Neural progenitor cell (in vitro differentiated cells): ENCODE measurements around the gene COPS7B. TPM values are rescaled to one million over a fixed set of nuclear protein-coding genes. Genes with fewer than 3 reads are reported as not detected.

Experiments
- DNase-seq: peaks from one replicate; pipeline ENCODE4 v3.0.0-alpha.2; 2016; ENCODE audit warnings: low spot score
- H2AFZ ChIP-seq: fragments of 200-600 bp; sonication (generic); replicated peaks from 2 replicates; pipeline ENCODE4 v1.6.1; 2016; ENCODE audit warnings: antibody characterized with exemption
- H3F3A ChIP-seq: fragments of 200-600 bp; sonication (generic); 2 replicates; pipeline ENCODE4 v1.6.1; 2016; ENCODE audit warnings: antibody characterized with exemption, low read depth
- H3K27ac ChIP-seq: fragments of 200-600 bp; sonication (generic); 2 replicates; pipeline ENCODE4 v1.5.1; 2016; ENCODE audit warnings: mild to moderate bottlenecking
- H3K27me3 ChIP-seq: fragments of 200-600 bp; sonication (generic); 2 replicates; pipeline ENCODE4 v1.6.1; 2016; ENCODE audit warnings: mild to moderate bottlenecking, moderate library complexity
- H3K36me3 ChIP-seq: fragments of 200-600 bp; sonication (generic); 2 replicates; pipeline ENCODE4 v1.5.1; 2016
- H3K4me1 ChIP-seq: fragments of 200-600 bp; sonication (generic); 2 replicates; pipeline ENCODE4 v1.6.1; 2016; ENCODE audit warnings: mixed run types
- H3K4me2 ChIP-seq: fragments of 200-600 bp; sonication (generic); 2 replicates; pipeline ENCODE4 v1.6.1; 2016
- H3K4me3 ChIP-seq: fragments of 200-600 bp; sonication (generic); 2 replicates; pipeline ENCODE4 v1.5.1; 2016
- H3K79me2 ChIP-seq: fragments of 200-600 bp; sonication (generic); 2 replicates; pipeline ENCODE4 v1.6.1; 2016; ENCODE audit warnings: low read depth
- H3K9ac ChIP-seq: fragments of 200-600 bp; sonication (generic); 2 replicates; pipeline ENCODE4 v1.6.1; 2016
- H3K9me3 ChIP-seq: fragments of 200-600 bp; sonication (generic); 2 replicates; pipeline ENCODE4 v1.5.1; 2016; ENCODE audit warnings: low read depth
- H4K20me1 ChIP-seq: fragments of 200-600 bp; sonication (generic); 2 replicates; pipeline ENCODE4 v1.6.1; 2016; ENCODE audit warnings: low read depth
- H3K27ac Mint-ChIP-seq: 3 replicates; pipeline ENCODE4 v1.8.0; 2021; ENCODE audit warnings: mixed read lengths
- H3K27me3 Mint-ChIP-seq: 2 replicates; pipeline ENCODE4 v1.8.0; 2022; ENCODE audit warnings: low read depth, mild to moderate bottlenecking, inconsistent platforms, moderate library complexity, mixed read lengths; ENCODE audit not compliant: insufficient read depth
- H3K36me3 Mint-ChIP-seq: 3 replicates; pipeline ENCODE4 v1.8.0; 2021; ENCODE audit warnings: mixed read lengths
- H3K4me1 Mint-ChIP-seq: 3 replicates; pipeline ENCODE4 v1.8.0; 2021; ENCODE audit warnings: mixed read lengths
- H3K4me3 Mint-ChIP-seq: 3 replicates; pipeline ENCODE4 v1.8.0; 2021; ENCODE audit warnings: mild to moderate bottlenecking, moderate library complexity, mixed read lengths
- H3K9me3 Mint-ChIP-seq: 3 replicates; pipeline ENCODE4 v1.8.0; 2020; ENCODE audit warnings: mixed read lengths
- CTCF ChIP-seq: fragments of 200-600 bp; sonication (generic); IDR thresholded peaks from 2 replicates; pipeline ENCODE4 v1.5.1; 2017; ENCODE audit warnings: antibody characterized with exemption, mild to moderate bottlenecking
- EZH2 ChIP-seq: fragments of 200-600 bp; sonication (generic); IDR thresholded peaks from 2 replicates; pipeline ENCODE4 v1.6.1; 2017; ENCODE audit warnings: antibody characterized with exemption, mild to moderate bottlenecking, moderate library complexity
- EZH2phosphoT487 ChIP-seq: fragments of 200-600 bp; sonication (generic); IDR thresholded peaks from 2 replicates; pipeline ENCODE4 v1.6.1; 2017; ENCODE audit warnings: antibody characterized with exemption
- total RNA-seq: library from RNA; depleted of rRNA; stranded (reverse); fragments of >200 nt; gene quantifications from 2 replicates; pipeline ENCODE4 v1.2.3, GENCODE V29; 2015; ENCODE audit warnings: low replicate concordance

Gene COPS7B
- total RNA-seq, 1 donor from 2014 or later = 63.3 TPM

DNA sequence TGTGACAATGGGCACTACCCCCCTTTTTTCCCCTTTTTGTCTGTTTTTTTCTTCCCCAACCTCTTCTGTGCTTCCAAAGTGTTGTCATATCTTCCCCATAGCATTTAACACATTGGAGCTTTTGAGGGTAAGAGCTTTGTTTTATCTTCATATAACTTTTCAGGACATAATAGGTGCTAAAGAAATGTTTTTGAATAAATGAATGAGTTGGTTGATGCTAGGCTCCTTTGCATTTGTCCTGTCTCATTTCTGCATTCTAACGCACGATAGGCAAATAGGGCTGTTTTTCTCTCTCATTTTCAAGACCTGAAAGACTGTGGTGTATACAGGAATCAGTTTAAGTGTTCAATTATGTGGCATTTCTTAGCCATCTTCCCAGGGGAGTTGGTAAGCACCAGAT, 832 bp upstream of the COPS7B start:
- Histone ChIP-seq H3K79me2 (peaks cover 85% of the 10 kb centered on the region), H3K9me3 (no peaks in the 10 kb centered on the region), H3K9ac (peak overlapping the region; percentile 78), H2AFZ (no peak overlapping the region), H3K4me2 (peak overlapping the region; percentile 97), H3K27me3 (no peaks in the 10 kb centered on the region), H3K27ac (peak overlapping the region; percentile 92), H3K4me1 (peaks cover 28% of the 10 kb centered on the region), H4K20me1 (peaks cover 26% of the 10 kb centered on the region), H3F3A (peaks cover 27% of the 10 kb centered on the region), H3K4me3 (peak overlapping the region; percentile 90), H3K36me3 (peaks cover 7% of the 10 kb centered on the region)
- Mint-ChIP-seq H3K4me3 (peak overlapping the region; percentile 89), H3K36me3 (peaks cover 4% of the 10 kb centered on the region), H3K27ac (peak overlapping the region; percentile 99), H3K4me1 (peaks cover 38% of the 10 kb centered on the region), H3K27me3 (peaks cover 4% of the 10 kb centered on the region), H3K9me3 (no peaks in the 10 kb centered on the region)
- no peak for TF ChIP-seq EZH2
- no peak for TF ChIP-seq EZH2phosphoT487
- no peak for TF ChIP-seq CTCF
- no peak for DNase-seq

GRCh38 chr2:231785822-231786176, 446 bp upstream of the COPS7B start:
- no peak for TF ChIP-seq EZH2phosphoT487
- Histone ChIP-seq H3K4me1 (peaks cover 28% of the 10 kb centered on the region), H2AFZ (peak overlapping the region; percentile 89), H3K9me3 (no peaks in the 10 kb centered on the region), H4K20me1 (peaks cover 22% of the 10 kb centered on the region), H3K27ac (peak overlapping the region; percentile 92), H3K4me2 (peak overlapping the region; percentile 97), H3K27me3 (no peaks in the 10 kb centered on the region), H3K79me2 (peaks cover 84% of the 10 kb centered on the region), H3K9ac (peak overlapping the region; percentile 78), H3K4me3 (peak overlapping the region; percentile 90), H3F3A (peaks cover 27% of the 10 kb centered on the region), H3K36me3 (peaks cover 7% of the 10 kb centered on the region)
- H3K4me3 Mint-ChIP-seq = peak overlapping the region; percentile 89
- peaks cover 4% of the 10 kb centered on the region for H3K27me3 Mint-ChIP-seq
- H3K9me3 Mint-ChIP-seq = no peaks in the 10 kb centered on the region
- peaks cover 4% of the 10 kb centered on the region for H3K36me3 Mint-ChIP-seq
- H3K4me1 Mint-ChIP-seq = peaks cover 38% of the 10 kb centered on the region
- DNase-seq = no peak
- peak overlapping the region; percentile 99 for H3K27ac Mint-ChIP-seq

- Histone ChIP-seq H3K79me2 (peaks cover 91% of the 10 kb centered on the region), H3K9me3 (no peaks in the 10 kb centered on the region), H3K36me3 (peaks cover 7% of the 10 kb centered on the region), H3K4me3 (peak overlapping the region; percentile 90), H2AFZ (peak overlapping the region; percentile 73), H3K27me3 (no peaks in the 10 kb centered on the region), H3K4me1 (peaks cover 28% of the 10 kb centered on the region), H3K9ac (peak overlapping the region; percentile 78), H3K27ac (peak overlapping the region; percentile 92), H3F3A (peaks cover 27% of the 10 kb centered on the region), H4K20me1 (peaks cover 28% of the 10 kb centered on the region), H3K4me2 (peak overlapping the region; percentile 97)
- peak overlapping the region; percentile 89 for H3K4me3 Mint-ChIP-seq
- peaks cover 34% of the 10 kb centered on the region for H3K4me1 Mint-ChIP-seq
- no peaks in the 10 kb centered on the region for H3K9me3 Mint-ChIP-seq
- TF ChIP-seq EZH2 = no peak
- no peak for TF ChIP-seq CTCF
- no peak for TF ChIP-seq EZH2phosphoT487
- H3K27me3 Mint-ChIP-seq = peaks cover 4% of the 10 kb centered on the region
- H3K36me3 Mint-ChIP-seq = peaks cover 4% of the 10 kb centered on the region
- peak overlapping the region; percentile 23 for H3K27ac Mint-ChIP-seq
- DNase-seq = no peak
These were observed 660 bp downstream of the COPS7B start for GRCh38 chr2:231786917-231787292.

- no peaks in the 10 kb centered on the region for H3K9me3 Mint-ChIP-seq
- TF ChIP-seq EZH2 = no peak
- TF ChIP-seq EZH2phosphoT487 = no peak
- TF ChIP-seq CTCF = no peak
- Histone ChIP-seq H3K79me2 (peaks cover 71% of the 10 kb centered on the region), H3K4me2 (no peak overlapping the region), H3K4me3 (no peak overlapping the region), H3K9ac (no peak overlapping the region), H3F3A (peaks cover 14% of the 10 kb centered on the region), H3K27me3 (no peaks in the 10 kb centered on the region), H3K4me1 (peaks cover 11% of the 10 kb centered on the region), H4K20me1 (peaks cover 40% of the 10 kb centered on the region), H3K36me3 (peaks cover 7% of the 10 kb centered on the region), H3K9me3 (no peaks in the 10 kb centered on the region), H3K27ac (no peak overlapping the region), H2AFZ (no peak overlapping the region)
- H3K36me3 Mint-ChIP-seq = peaks cover 9% of the 10 kb centered on the region
- DNase-seq = no peak
- no peak overlapping the region for H3K4me3 Mint-ChIP-seq
- no peaks in the 10 kb centered on the region for H3K27me3 Mint-ChIP-seq
- no peak overlapping the region for H3K27ac Mint-ChIP-seq
- H3K4me1 Mint-ChIP-seq = peaks cover 9% of the 10 kb centered on the region
These were observed 4.9 kb downstream of the COPS7B start for GRCh38 chr2:231791107-231791506.
